GM19468 (cell line): ENCODE data around the gene ARMC9.
A peak's percentile ranks its signal among the peaks of the same experiment; 100 is the strongest.

Experiments used
- ATAC-seq: cut with Tn5 transposase; IDR thresholded peaks from one replicate; pipeline ENCODE4 v1.9.1; 2021; ENCODE audit warnings: mild to moderate bottlenecking, moderate library complexity, moderate number of reproducible peaks; ENCODE audit not compliant: unreplicated experiment; ENCODE audit errors: extremely low read depth

ARMC9 gene

DNA sequence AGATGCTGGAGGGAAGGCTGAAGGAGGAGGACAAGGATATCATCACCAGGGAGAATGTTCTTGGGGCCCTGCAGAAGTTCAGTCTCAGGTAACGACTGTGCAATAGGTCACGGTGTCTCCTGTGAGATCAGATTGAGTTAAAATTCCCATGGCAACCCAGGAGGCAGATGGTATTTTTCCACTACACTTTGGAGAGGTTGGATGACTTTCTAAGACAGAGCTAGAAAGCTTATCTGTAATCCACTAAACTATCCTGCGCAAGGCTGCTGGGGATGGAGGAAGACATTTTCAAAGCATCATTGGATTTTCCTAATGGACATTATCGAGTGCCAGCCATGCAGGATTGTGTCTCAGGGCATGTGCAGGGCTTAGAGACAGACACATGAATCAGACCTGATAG is 74.6 kb downstream of the ARMC9 start:
- no peak for ATAC-seq

- ATAC-seq = no peak
These were observed 78.6 kb downstream of the ARMC9 start for GRCh38 chr2:231276987-231277386.

- ATAC-seq = no peak
These were observed 79.5 kb downstream of the ARMC9 start for GRCh38 chr2:231277962-231278361.

DNA sequence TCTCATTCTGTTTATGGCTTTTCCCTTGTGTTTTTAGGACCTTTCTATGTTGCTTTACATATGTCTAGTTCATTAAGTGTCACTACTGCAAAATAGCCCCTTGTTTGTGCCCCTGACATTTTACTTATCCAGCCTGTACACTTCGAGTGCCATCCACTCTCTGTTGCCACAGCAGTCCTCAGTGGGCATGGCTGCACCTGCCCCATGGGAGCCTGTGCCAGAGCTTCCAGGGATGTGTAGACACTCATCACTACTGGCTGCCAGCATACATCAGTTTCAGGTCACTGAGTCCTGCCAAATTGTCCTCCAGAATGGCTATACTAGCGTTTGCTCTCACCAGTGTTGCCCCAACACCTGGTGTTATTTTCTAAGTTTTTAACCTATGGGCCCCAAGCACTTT is 80.4 kb downstream of the ARMC9 start:
- ATAC-seq = no peak

DNA sequence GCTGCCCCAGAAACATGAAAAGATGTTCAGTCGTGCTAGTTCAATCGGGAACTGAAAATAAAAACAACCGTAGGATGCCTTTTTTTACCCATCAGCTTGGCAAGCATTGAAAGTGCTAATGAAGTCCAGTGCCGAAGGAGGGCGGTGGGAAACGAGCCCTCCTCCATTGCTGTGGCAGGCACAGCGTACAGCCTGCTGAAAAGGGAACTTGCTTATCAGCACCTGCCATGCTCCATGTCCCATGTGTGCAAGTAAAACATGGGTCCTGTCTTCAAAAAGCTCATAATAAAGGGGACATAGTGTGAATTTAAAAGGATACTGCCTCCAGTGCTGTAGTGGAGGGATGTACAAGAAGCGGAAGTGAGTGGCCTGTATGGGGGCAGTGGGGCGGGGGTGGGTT is 82.4 kb downstream of the ARMC9 start:
- no peak for ATAC-seq

DNA sequence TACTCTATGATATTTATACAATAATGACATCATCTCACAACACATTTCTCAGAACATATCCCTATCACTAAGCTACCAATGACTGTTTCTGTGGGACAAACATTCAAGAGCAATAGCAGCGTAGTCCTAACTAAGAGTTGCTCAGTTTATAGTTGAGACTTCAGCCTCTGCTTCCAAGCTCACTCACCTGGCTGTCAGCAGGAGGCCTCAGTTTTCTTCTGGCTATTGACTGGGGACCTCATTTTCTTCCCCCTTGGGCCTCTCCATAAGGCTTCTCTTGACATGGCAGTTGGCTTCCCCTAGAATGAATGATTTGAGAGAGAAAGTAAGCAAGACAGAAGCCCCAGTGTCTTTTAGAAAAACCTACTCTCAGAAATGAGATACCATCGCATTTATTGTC is 85.9 kb downstream of the ARMC9 start:
- no peak for ATAC-seq

- ATAC-seq = no peak
These were observed 88.5 kb downstream of the ARMC9 start for GRCh38 chr2:231286964-231287363.

GRCh38 chr2:231287696-231288095 is 89.3 kb downstream of the ARMC9 start:
- ATAC-seq = no peak

- no peak for ATAC-seq
These were observed 90.2 kb downstream of the ARMC9 start for GRCh38 chr2:231288590-231288989.

- no peak for ATAC-seq
These were observed 92.0 kb downstream of the ARMC9 start for GRCh38 chr2:231290321-231291015.

GRCh38 chr2:231292472-231293134 is 94.2 kb downstream of the ARMC9 start:
- no peak for ATAC-seq

- no peak for ATAC-seq
These were observed 94.7 kb downstream of the ARMC9 start for GRCh38 chr2:231293163-231293562.

GRCh38 chr2:231294116-231294515 is 95.7 kb downstream of the ARMC9 start:
- no peak for ATAC-seq

DNA sequence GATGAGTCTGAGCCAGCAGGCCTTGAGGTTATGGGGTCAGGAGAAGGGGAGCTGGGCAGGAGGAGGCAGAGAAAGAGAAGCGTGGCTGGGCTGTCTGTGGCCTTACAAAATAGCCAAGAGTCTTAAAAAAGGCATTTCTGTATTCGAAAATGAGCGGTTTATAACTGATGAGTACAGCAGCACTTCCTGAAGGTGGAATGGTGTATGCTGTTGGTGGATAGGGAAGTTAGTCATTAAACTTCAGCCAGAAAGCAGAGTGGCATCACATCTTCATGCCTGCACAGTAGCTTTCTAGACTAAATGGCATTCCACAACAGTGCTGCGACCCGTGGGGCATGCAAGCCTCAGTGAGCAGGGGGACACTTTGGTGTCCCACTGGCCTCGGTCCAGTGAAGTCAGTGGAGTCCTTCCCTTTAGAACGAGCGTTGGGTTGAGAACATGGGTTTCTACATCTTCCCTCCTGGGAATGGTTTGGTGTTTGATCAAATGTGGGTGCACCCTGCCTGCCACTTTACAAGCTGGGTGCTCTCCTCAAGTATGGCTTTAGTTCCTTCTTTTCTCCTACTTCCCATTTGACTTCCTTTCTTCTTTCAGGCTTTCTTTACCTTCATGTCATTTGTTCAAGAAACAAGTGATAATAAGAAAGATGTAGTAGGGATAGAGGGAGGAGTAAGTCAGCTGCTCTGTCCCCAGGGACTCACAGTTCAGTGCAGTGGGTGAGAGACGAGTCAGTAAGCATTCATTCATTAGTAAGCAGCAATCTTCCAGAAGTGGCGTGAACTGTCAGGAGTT is 96.3 kb downstream of the ARMC9 start:
- ATAC-seq = no peak

GRCh38 chr2:231295363-231295655 is 96.9 kb downstream of the ARMC9 start:
- no peak for ATAC-seq

DNA sequence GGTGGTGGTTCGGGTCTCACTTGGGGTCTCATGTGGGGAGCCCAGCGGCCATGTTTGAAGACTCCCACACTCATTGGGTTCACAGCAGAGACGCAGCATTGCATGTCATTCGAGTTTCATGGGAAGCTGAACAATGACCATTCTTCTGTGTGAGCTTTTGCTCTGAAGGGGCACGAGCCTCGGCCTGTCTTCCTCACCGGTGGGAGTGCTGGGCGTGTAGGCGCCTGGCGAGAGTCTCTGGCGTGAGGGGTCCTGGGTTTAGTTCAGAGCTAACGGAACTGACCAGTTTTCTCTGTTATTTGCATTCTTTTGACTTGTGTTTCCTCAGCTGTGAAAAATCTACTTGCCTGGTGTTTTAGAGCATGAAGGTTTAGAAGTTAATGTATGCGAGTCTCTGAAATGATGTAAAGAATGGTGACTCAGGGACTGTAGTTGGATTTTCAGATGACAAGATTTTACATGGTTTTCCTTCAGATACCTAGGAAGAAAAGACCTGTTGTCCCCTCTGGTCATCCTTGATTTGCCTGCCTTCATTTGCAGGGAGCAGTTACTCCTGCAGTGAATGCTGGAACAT is 98.1 kb downstream of the ARMC9 start:
- no peak for ATAC-seq

- ATAC-seq = no peak
These were observed 98.9 kb downstream of the ARMC9 start for GRCh38 chr2:231297108-231297908.

GRCh38 chr2:231298091-231298490 is 99.7 kb downstream of the ARMC9 start:
- no peak for ATAC-seq

DNA sequence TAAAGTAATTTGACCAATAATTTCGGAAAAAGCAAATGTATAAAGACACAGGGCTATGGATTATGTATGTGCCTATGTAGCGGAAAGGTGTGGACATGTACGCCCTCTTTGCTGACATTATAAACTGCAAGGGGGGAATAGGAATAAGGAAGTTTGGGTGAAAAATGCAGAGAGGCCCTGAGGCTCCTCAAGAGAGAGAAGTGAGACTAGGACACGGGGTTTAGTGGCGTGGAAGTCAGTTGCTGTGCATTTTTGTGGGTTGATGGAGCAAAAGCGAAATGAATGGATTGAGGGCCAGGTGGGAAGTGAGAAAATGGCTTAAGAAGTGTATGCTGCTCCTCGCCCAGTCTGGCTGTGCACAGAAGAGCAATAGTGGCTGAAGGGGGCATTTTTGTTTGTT is 100.8 kb downstream of the ARMC9 start:
- no peak for ATAC-seq

- ATAC-seq = peak; percentile 30
These were observed 101.7 kb downstream of the ARMC9 start for GRCh38 chr2:231300020-231300721.
